ENCODE results near the gene RNF113B. TPM values are rescaled to one million over a fixed set of nuclear protein-coding genes. Genes with fewer than 3 reads are reported as not detected.

RNF113B gene
- total RNA-seq, 6 donors from 2014 or later, result not detected

- ATAC-seq (ENCODE audit: low FRiP score in 2 of 2), result no peak
- 85 to 93% methylated on average over 5 of the region's 5 CpGs for WGBS, 2 donors
- TF ChIP-seq, protein P1, sequence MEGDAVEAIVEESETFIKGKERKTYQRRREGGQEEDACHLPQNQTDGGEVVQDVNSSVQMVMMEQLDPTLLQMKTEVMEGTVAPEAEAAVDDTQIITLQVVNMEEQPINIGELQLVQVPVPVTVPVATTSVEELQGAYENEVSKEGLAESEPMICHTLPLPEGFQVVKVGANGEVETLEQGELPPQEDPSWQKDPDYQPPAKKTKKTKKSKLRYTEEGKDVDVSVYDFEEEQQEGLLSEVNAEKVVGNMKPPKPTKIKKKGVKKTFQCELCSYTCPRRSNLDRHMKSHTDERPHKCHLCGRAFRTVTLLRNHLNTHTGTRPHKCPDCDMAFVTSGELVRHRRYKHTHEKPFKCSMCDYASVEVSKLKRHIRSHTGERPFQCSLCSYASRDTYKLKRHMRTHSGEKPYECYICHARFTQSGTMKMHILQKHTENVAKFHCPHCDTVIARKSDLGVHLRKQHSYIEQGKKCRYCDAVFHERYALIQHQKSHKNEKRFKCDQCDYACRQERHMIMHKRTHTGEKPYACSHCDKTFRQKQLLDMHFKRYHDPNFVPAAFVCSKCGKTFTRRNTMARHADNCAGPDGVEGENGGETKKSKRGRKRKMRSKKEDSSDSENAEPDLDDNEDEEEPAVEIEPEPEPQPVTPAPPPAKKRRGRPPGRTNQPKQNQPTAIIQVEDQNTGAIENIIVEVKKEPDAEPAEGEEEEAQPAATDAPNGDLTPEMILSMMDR (IDR thresholded peaks at IDR 0.05), result no peak
- TF ChIP-seq EP300 (IDR thresholded peaks at IDR 0.05), result no peak
- TF ChIP-seq POLR2A (IDR thresholded peaks at IDR 0.05), result no peak
- no peak for TF ChIP-seq POLR2AphosphoS5 (IDR thresholded peaks at IDR 0.05)
- DNase-seq, result no peak
- H3K27ac ChIP-seq, result no peak overlapping the region
- peaks cover 0 to 10% (median 3%) of the 10 kb centered on the region in 4 donors for H3K9me3 ChIP-seq
- H3K4me1 ChIP-seq, result peaks cover 0 to 8% (median under 1%) of the 10 kb centered on the region in 4 donors
- no peak overlapping the region for H3K4me3 ChIP-seq
- peaks cover 0 to 3% (median 0%) of the 10 kb centered on the region in 4 donors for H3K36me3 ChIP-seq
- H3K27me3 ChIP-seq, result no peaks in the 10 kb centered on the region
Observed at GRCh38 chr13:98208606-98209005, 31.5 kb upstream of the RNF113B start.

GRCh38 chr13:98207416-98207815 lies 30.3 kb upstream of the RNF113B start:
- H3K9me3 ChIP-seq, result peaks cover 0 to 10% (median 3%) of the 10 kb centered on the region in 4 donors
- H3K4me3 ChIP-seq, result no peak overlapping the region
- peaks cover 0 to 8% (median 2%) of the 10 kb centered on the region in 4 donors for H3K4me1 ChIP-seq
- DNase-seq (no peak), ATAC-seq (ENCODE audit: low FRiP score in 2 of 2) (peak in 1 of 2 donors; percentile 71)
- H3K27me3 ChIP-seq, result no peaks in the 10 kb centered on the region
- no peaks in the 10 kb centered on the region for H3K36me3 ChIP-seq
- 69 to 71% methylated on average over 4 of the region's 4 CpGs for WGBS, 2 donors
- H3K27ac ChIP-seq, result peak overlapping the region in 2 of 4 donors; percentile 23 to 42
- TF ChIP-seq POLR2AphosphoS5 (IDR thresholded peaks at IDR 0.05), result no peak
- TF ChIP-seq, protein P1 (IDR thresholded peaks at IDR 0.05), result no peak
- no peak for TF ChIP-seq EP300 (IDR thresholded peaks at IDR 0.05)
- TF ChIP-seq POLR2A (IDR thresholded peaks at IDR 0.05), result no peak

GRCh38 chr13:98206946-98207345 lies 29.9 kb upstream of the RNF113B start:
- Histone ChIP-seq H3K27ac (peak overlapping the region in 1 of 4 donors; percentile 42), H3K27me3 (no peaks in the 10 kb centered on the region), H3K4me1 (peaks cover 0 to 8% (median 2%) of the 10 kb centered on the region in 4 donors), H3K36me3 (no peaks in the 10 kb centered on the region), H3K4me3 (no peak overlapping the region), H3K9me3 (peaks cover 0 to 10% (median 3%) of the 10 kb centered on the region in 4 donors)
- TF ChIP-seq EP300 (IDR thresholded peaks at IDR 0.05) (no peak), POLR2A (IDR thresholded peaks at IDR 0.05) (no peak), POLR2AphosphoS5 (IDR thresholded peaks at IDR 0.05) (no peak)
- TF ChIP-seq, protein P1 (IDR thresholded peaks at IDR 0.05), result no peak
- DNase-seq (no peak), ATAC-seq (ENCODE audit: low FRiP score in 2 of 2) (peak in 1 of 2 donors; percentile 53)
- WGBS, 2 donors, result 60 to 70% methylated on average over 4 of the region's 4 CpGs

GRCh38 chr13:98204546-98204945 lies 27.5 kb upstream of the RNF113B start:
- Histone ChIP-seq H3K4me1 (peaks cover 0 to 8% (median 3%) of the 10 kb centered on the region in 4 donors), H3K9me3 (peaks cover 0 to 10% (median 3%) of the 10 kb centered on the region in 4 donors), H3K36me3 (no peaks in the 10 kb centered on the region), H3K27me3 (no peaks in the 10 kb centered on the region), H3K27ac (no peak overlapping the region), H3K4me3 (no peak overlapping the region)
- TF ChIP-seq, protein P1 (IDR thresholded peaks at IDR 0.05), result no peak
- TF ChIP-seq EP300 (IDR thresholded peaks at IDR 0.05) (no peak), POLR2AphosphoS5 (IDR thresholded peaks at IDR 0.05) (no peak), POLR2A (IDR thresholded peaks at IDR 0.05) (no peak)
- 97 to 100% methylated on average over 2 of the region's 2 CpGs for WGBS, 2 donors
- no peak for ATAC-seq (ENCODE audit: low FRiP score in 2 of 2)
- no peak for DNase-seq
